Effector memory CD8-positive, alpha-beta T cell (primary cell): ENCODE data around the gene PHF23.

Experiments
- ATAC-seq: fragments of 150-1000 bp; cut with Tn5 transposase; replicated peaks from 2 replicates; pipeline ENCODE4 v1.10.0; 2021; ENCODE audit warnings: mild to moderate bottlenecking, moderate library complexity
- DNase-seq, 3 experiments: peaks; one replicate each; pipeline ENCODE4 v3.0.0; 2021
- H3K27ac Mint-ChIP-seq, 2 donors: one replicate each; pipeline ENCODE4 v1.8.0; 2022; ENCODE audit warnings: mild to moderate bottlenecking in 2 of 2, mixed read lengths in 2 of 2, moderate library complexity in 2 of 2
- H3K27me3 Mint-ChIP-seq, 2 donors: one replicate each; pipeline ENCODE4 v1.8.0; 2022; ENCODE audit warnings: mixed read lengths in 2 of 2
- H3K36me3 Mint-ChIP-seq: one replicate; pipeline ENCODE4 v1.8.0; 2022; ENCODE audit warnings: mild to moderate bottlenecking, moderate library complexity, mixed read lengths; ENCODE audit not compliant: insufficient read depth
- H3K4me1 Mint-ChIP-seq, 2 donors: one replicate each; pipeline ENCODE4 v1.8.0; 2022; ENCODE audit warnings: low read depth in 2 of 2, mixed read lengths in 2 of 2
- H3K4me3 Mint-ChIP-seq, 2 donors: one replicate each; pipeline ENCODE4 v1.8.0; 2022; ENCODE audit warnings: mild to moderate bottlenecking in 2 of 2, mixed read lengths in 2 of 2, moderate library complexity in 2 of 2
- H3K9me3 Mint-ChIP-seq, 2 donors: one replicate each; pipeline ENCODE4 v1.8.0; 2022; ENCODE audit warnings: mixed read lengths in 2 of 2

The PHF23 gene

DNA sequence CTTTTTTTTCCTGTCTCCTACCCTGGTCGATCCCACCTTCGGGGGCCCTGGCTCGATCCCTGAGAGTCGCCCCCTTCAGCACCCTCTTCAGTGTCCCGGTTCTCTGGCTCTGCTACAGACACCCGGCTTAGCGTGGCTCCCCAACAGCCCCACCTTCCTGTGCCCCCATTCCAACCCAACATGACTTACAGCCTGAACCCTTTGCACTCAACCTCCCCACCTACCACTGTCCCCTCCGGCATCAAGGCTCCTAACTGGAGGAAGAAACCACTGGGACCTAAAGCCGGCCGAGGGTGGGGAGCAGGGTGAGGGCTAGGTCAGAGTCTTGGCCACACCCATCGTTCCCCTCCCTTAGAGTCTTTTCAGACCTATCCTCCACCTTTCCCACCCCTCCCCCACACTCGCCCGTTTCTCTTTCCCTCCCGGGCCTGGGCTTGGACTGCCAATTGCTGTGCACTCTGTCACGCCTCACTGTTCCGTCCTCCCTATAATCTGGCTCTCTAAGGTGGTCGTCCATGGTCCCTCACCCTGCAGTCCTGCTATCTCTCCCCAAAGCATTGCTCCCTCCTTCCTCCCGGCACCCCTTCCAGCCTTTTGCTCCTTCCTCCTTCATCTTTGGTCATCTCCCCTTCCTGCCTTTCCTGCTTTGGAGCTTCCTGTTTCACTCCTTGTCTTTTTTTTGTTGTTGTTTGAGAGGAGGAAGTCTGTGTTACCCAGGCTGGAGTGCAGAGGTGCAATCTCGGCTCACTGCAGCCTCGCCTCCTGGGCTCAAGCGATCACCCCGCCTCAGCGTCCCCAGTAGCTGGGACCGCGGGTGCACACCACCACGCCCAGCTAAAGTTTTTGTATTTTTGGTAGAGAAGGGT, 23.9 kb upstream of the PHF23 start:
- DNase-seq (no peak), ATAC-seq (peak; percentile 16)
- H3K9me3 Mint-ChIP-seq = no peaks in the 10 kb centered on the region
- peaks cover 16% of the 10 kb centered on the region for H3K36me3 Mint-ChIP-seq
- H3K27ac Mint-ChIP-seq = peak overlapping the region in 1 of 2 donors; percentile 26
- peak overlapping the region; percentile 75 to 80 for H3K4me3 Mint-ChIP-seq
- peaks cover 24 to 40% of the 10 kb centered on the region in 2 donors for H3K27me3 Mint-ChIP-seq
- peaks cover 17 to 19% of the 10 kb centered on the region in 2 donors for H3K4me1 Mint-ChIP-seq

DNA sequence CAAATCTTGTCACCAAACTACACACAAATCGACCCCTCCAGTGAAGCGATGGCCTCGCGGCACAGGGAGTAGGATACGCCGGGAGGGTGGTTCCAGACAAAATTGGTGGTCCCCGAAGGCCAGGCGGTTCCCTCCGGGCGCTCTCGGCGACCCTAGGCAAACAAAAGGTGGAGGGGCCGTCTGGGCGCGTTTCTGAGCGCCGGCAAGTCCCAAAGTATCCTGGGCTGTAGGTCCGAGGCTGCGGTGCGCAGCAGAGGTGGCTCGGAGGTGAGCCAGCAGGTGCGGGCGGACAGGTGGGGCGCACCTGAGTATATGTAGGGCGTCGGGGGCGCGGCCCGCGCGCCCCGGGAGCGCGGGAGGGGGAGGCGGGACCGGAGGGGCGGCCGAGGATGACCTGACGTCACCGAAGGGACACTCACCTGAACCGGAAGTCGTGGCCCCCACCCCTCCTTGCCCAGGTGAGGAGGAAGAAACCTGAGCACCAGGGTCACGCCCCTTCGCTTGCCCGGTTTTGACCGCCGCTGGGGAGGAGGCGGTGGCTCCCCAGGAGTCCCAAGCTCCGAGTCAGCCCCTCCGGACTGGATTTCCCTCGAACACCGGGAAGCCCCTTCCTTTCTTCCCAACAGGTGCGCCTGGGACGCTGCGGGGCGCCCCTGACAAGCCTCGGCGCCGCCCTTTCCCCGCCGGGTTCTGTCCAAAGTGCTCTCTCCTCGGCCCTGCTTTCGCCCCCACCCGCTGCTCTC, 23.1 kb upstream of the PHF23 start, which contains the start of gene CLDN7:
TSS of gene CLDN7 (minus strand) at position 287 of the 743 bp plus-strand sequence. CDS start 435 bp downstream, outside the sequence.
- Mint-ChIP-seq H3K4me3 (peak within 1 kb of the TSS; percentile 75 to 80), H3K9me3 (no peaks in the 10 kb centered on the region), H3K36me3 (peaks cover 19% of the 10 kb centered on the region), H3K4me1 (peaks cover 17 to 19% of the 10 kb centered on the region in 2 donors), H3K27me3 (peaks cover 24 to 40% of the 10 kb centered on the region in 2 donors), H3K27ac (peak within 1 kb of the TSS; percentile 44 to 73)
- ATAC-seq (no peak), DNase-seq (no peak)

DNA sequence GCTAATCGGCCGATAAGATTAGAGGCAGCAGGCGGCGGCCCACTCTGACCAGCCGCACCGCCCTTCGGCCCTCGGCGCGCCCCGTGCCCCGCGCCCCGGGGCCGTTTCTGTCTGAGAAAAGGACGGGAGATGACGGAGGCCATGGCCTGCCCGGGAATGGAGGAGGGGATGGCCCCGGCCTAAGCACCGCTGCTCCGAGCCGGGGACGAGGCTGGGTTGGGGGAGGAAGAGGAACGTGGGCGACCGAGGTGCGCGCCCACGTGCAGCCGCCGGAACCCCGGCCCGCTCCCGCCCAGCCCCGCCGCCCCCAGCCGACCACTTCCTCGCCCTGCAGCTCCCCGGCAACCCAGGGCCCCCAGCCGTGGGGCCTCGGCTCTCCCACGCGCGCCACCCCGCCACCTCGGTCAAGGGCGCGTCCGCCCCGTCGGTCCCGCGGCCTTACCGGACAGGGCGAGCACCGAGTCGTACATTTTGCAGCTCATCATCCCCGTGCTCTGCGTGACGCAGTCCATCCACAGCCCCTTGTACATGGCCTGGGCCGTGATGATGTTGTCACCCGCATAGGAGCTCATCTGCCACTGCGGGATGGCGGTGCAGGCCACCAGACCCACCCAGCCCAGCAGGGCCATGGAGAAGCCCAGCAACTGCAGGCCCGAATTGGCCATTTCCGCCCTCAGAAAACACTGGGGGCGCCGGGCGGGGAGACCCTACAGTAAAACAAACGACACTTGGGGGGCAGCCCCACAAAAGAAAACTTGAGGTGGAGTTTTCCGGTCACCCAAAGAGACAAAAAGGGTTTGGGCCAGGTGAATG, 22.3 kb upstream of the PHF23 start:
- H3K27ac Mint-ChIP-seq = peak overlapping the region; percentile 44 to 73
- no peaks in the 10 kb centered on the region for H3K9me3 Mint-ChIP-seq
- peaks cover 27% of the 10 kb centered on the region for H3K36me3 Mint-ChIP-seq
- ATAC-seq (peak; percentile 62), DNase-seq (no peak)
- peak overlapping the region; percentile 72 to 75 for H3K4me3 Mint-ChIP-seq
- peaks cover 19% of the 10 kb centered on the region in 2 donors for H3K4me1 Mint-ChIP-seq
- peaks cover 20 to 34% of the 10 kb centered on the region in 2 donors for H3K27me3 Mint-ChIP-seq

DNA sequence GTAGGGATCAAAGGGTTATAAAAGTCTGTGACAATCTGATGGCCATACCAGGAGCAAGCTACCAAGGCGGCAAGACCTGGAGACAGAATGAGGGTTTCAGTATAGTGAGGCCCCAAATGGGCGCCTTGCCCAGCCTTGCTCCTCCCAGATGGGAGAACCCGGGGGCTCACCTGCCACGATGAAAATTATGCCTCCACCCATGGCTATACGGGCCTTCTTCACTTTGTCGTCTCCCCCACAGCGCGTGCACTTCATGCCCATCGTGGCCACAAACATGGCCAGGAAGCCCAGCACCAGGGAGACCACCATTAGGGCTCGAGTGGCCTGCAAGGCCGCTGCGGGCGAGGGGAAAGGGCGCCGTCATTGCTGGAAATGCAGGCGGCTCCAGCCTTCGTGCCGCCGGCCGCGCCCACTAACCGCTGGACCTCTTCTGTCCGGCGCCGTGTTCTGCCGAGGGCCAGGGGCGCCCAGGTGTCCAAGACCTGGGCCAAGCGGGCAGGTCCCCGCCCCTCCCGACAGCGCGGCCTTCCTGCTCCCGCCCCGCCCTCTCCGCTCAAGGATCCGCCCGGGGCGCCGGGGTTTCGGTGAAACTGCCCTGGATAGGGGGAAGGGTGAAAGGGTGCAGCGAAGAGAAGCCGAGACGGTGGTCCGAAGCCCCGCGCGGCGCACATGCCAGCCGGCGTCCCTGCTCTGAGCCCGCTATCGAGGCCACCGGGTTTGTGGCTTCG, 21.6 kb upstream of the PHF23 start:
- H3K4me3 Mint-ChIP-seq = peak overlapping the region; percentile 72 to 75
- no peaks in the 10 kb centered on the region for H3K9me3 Mint-ChIP-seq
- peak overlapping the region in 1 of 2 donors; percentile 73 for H3K27ac Mint-ChIP-seq
- peaks cover 19% of the 10 kb centered on the region in 2 donors for H3K4me1 Mint-ChIP-seq
- H3K36me3 Mint-ChIP-seq = peaks cover 34% of the 10 kb centered on the region
- DNase-seq = no peak
- peak; percentile 37 for ATAC-seq
- H3K27me3 Mint-ChIP-seq = peaks cover 18 to 28% of the 10 kb centered on the region in 2 donors

DNA sequence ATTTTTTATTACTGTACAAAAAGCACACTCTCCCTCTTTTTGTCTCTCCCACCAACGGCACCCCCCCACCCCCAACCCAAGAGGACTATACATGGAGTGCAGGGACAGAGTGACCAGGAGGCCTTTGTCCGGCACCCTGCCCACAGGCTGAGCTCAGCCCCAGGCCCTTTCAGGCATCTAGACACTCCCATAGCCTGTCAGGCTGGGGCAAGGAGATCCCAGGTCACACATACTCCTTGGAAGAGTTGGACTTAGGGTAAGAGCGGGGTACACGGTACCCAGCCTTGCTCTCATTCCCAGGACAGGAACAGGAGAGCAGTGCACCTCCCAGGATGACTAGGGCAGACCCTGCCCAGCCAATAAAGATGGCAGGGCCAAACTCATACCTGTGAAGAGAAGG, 20.9 kb upstream of the PHF23 start:
- DNase-seq (no peak), ATAC-seq (no peak)
- Mint-ChIP-seq H3K36me3 (peaks cover 41% of the 10 kb centered on the region), H3K27me3 (peaks cover 18 to 28% of the 10 kb centered on the region in 2 donors), H3K4me1 (peaks cover 19% of the 10 kb centered on the region in 2 donors), H3K4me3 (peak overlapping the region in 1 of 2 donors; percentile 37), H3K9me3 (no peaks in the 10 kb centered on the region), H3K27ac (no peak overlapping the region)

DNA sequence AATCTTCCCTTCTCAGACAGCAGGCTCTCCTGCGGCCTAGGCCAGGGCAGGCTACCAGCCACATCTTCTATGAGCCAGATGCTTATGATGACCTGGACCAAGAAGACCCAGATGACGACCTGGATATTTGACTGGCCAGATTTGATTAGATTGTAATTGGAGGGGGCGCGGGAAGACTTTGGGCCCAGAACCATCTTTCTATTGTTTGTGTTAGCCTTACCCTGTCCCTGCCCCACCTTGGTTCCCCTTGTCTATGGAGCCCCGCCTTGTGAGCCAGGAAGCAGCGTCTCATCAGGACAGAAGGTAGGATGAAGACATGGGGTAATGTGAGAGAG, 20.3 kb upstream of the PHF23 start:
- Mint-ChIP-seq H3K27me3 (peaks cover 18 to 28% of the 10 kb centered on the region in 2 donors), H3K9me3 (no peaks in the 10 kb centered on the region), H3K4me3 (no peak overlapping the region), H3K27ac (peak overlapping the region in 1 of 2 donors; percentile 17), H3K36me3 (peaks cover 47% of the 10 kb centered on the region), H3K4me1 (peaks cover 19 to 22% of the 10 kb centered on the region in 2 donors)
- DNase-seq = no peak
- ATAC-seq = no peak

DNA sequence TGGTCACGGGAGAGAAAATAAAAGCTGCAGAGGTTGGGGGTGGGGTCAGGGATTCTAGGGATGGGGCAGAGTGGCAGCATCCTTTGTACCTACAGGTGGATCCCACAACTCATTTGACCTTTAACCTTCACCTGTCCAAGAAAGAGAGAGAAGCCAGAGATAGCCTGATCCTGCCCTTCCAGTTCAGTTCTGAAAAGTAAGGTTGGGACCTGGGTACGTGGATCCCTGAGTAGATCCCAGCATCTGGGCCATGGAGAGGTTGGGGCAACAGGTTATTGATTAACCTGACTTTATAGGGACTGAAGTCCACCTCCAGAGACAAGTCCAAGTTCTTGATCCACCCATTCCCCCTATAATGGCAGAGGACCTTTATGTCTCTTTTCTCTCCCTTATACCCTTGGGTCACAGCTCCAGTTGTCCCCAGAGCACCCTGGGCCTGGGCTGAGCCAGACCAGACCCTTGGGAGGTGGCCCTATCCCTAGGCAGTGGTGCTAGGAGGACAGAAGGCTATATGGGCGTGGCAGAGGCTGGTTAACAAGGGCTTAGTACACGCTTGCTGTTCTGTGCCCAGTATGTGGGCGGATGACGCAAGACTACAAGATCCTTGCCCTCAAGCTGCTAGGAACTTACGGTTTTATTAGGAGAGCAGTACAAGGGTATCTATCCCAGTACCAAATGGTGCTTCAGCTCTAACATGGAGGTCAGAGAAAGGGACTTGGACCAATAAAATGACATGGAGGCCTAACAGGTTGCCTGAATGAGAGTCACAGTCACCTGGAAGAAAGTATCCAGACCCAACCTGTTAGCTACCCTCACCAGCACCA, 19.7 kb upstream of the PHF23 start:
- DNase-seq (no peak), ATAC-seq (no peak)
- Mint-ChIP-seq H3K27ac (peak overlapping the region in 1 of 2 donors; percentile 17), H3K4me1 (peaks cover 18 to 22% of the 10 kb centered on the region in 2 donors), H3K4me3 (no peak overlapping the region), H3K36me3 (peaks cover 48% of the 10 kb centered on the region), H3K27me3 (peaks cover 14 to 23% of the 10 kb centered on the region in 2 donors), H3K9me3 (no peaks in the 10 kb centered on the region)

DNA sequence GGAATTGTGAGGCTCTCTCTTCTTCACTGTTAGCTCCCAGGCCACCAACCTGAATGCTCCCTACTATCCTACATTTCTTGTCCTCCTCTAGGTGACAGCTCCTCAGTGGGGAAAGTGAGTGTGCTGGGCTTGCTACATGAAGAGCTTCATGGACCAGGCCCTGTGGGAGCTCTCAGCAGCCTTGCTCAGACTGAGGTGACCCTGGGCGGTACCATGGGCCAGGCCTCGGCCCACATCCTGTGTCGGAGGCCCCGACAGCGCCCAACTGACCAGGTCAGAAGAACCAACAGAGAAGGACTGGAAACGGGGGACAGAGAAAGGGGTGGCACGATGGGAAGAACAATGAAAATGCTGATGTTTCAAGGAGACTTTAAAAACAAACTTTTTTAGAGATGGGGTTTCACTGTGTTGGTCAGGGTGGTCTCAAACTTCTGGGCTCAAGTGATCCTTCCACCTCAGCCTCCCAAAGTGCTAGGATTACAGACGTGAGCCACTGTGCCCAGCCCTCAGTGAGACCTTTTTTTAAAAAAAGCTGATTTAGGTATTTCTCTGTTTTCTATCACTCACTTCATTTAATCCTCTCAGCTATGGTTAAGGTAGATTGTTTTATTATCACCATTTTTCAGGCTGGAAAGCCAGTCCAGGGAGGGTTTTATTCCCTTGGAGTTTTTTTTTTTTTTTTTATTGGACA, 17.7 kb upstream of the PHF23 start:
- peaks cover 0 to 3% of the 10 kb centered on the region in 2 donors for H3K27me3 Mint-ChIP-seq
- no peak for ATAC-seq
- H3K9me3 Mint-ChIP-seq = no peaks in the 10 kb centered on the region
- no peak overlapping the region for H3K4me3 Mint-ChIP-seq
- peaks cover 52% of the 10 kb centered on the region for H3K36me3 Mint-ChIP-seq
- H3K27ac Mint-ChIP-seq = no peak overlapping the region
- H3K4me1 Mint-ChIP-seq = peaks cover 17 to 19% of the 10 kb centered on the region in 2 donors
- no peak for DNase-seq

DNA sequence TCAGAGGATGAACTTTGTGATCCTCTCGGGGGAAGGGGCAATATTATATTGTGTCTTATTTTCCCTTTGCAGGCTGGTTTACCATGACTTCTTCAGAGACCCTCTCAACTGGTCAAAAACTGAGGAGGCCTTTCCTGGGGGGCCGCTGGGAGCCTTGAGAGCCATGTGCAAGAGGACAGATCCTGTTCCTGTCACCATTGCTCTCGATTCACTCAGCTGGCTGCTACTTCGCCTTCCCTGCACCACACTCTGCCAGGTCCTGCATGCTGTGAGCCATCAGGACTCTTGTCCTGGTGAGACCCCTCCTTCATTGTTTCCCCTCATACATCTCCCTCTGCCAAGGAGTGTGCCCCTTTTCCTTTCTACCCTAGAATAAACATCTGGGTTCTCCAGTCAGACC, 15.3 kb upstream of the PHF23 start:
- Mint-ChIP-seq H3K4me1 (peaks cover 24 to 28% of the 10 kb centered on the region in 2 donors), H3K36me3 (peaks cover 55% of the 10 kb centered on the region), H3K9me3 (no peaks in the 10 kb centered on the region), H3K4me3 (no peak overlapping the region), H3K27me3 (no peaks in the 10 kb centered on the region), H3K27ac (no peak overlapping the region)
- DNase-seq (no peak), ATAC-seq (no peak)

DNA sequence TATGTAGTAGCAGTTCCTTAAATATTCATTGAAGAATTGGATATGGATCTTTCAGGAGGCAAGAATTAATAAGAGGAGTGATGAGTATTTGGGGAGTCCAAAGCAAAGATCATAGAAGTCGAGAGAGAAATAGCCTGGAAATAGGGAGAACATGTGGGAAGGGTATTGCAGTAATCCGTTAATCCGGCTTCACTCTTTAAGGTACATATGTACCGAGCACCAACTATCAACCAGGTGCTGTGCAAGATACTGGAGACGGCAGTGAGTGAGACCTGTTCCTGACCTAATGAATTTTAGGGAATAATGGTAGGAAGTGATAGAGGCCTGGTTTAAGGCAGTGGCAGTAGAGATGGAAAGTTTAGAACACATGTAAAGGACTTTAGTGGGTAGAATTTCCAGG, 13.8 kb upstream of the PHF23 start:
- Mint-ChIP-seq H3K36me3 (peaks cover 59% of the 10 kb centered on the region), H3K9me3 (no peaks in the 10 kb centered on the region), H3K4me1 (peaks cover 30 to 37% of the 10 kb centered on the region in 2 donors), H3K27me3 (no peaks in the 10 kb centered on the region), H3K27ac (peak overlapping the region; percentile 99 to 100), H3K4me3 (peak overlapping the region; percentile 94 to 95)
- ATAC-seq (no peak), DNase-seq (no peak)

DNA sequence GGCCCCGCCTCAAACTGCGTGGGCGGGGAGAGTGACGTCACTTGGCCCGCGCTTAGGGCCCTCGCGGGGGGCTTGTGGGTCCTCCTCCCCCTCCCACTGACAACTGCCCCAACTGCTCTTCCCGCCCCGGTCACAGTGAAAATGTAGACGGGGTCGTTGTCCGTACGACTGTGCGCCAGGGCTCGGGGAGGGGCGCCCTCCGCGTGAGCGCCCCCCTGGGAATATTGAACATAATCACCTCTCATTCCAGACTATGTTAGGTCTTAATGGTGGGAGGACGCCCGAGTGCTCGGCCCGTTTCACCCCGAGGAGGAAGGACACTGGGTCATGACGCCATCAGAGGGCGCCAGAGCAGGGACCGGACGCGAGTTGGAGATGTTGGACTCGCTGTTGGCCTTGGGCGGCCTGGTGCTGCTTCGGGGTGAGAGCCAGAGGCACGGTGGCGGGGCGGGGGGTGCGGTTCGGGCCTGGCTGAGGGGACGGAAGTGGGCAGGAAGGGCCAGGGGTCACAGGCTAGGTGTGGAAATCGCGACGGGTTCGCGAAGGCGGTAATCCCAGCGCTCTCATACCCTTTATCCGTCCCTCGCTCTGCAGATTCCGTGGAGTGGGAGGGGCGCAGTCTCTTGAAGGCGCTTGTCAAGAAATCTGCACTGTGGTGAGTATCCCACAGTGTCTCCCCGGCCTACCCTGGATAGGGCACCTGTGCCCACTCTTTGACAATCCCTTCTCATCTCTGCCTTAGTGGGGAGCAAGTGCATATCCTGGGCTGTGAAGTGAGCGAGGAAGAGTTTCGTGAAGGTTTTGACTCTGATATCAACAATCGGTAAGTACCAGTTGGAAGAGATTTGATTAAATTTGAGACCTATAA, 13.2 kb upstream of the PHF23 start, which contains the start of gene ELP5:
TSS of gene ELP5 (plus strand) at position 40 of the 868 bp plus-strand sequence. CDS start at position 376, 336 bp downstream.
- Mint-ChIP-seq H3K9me3 (no peaks in the 10 kb centered on the region), H3K27ac (peak within 1 kb of the TSS; percentile 99 to 100), H3K36me3 (peaks cover 56% of the 10 kb centered on the region), H3K4me1 (peaks cover 30 to 37% of the 10 kb centered on the region in 2 donors), H3K4me3 (peak within 1 kb of the TSS; percentile 94 to 95), H3K27me3 (no peaks in the 10 kb centered on the region)
- peak; percentile 85 to 87 (median 85) for DNase-seq
- ATAC-seq = peak; percentile 63
